ENCODE measurements around the gene POMC.

POMC gene

GRCh38 chr2:25201265-25201664 is 32.9 kb upstream of the POMC start:
- WGBS, 2 experiments (ENCODE audit: insufficient coverage in 2 of 2) = 70 to 77% methylated on average over 2 to 4 of the region's 6 CpGs
- no peaks in the 10 kb centered on the region for H3K9me3 ChIP-seq (ENCODE audit: control insufficient read depth, low read length)
- H3K36me3 ChIP-seq (ENCODE audit: control insufficient read depth, insufficient read depth, low read length) = no peaks in the 10 kb centered on the region
- H3K4me1 ChIP-seq (ENCODE audit: control insufficient read depth, insufficient read depth, low read length, poor library complexity, severe bottlenecking) = peaks cover 9% of the 10 kb centered on the region
- no peak overlapping the region for H3K4me3 ChIP-seq (ENCODE audit: extremely low read depth, insufficient read depth, low read length, poor library complexity, severe bottlenecking)
- no peak overlapping the region for H3K27ac ChIP-seq (ENCODE audit: low read depth, low read length, severe bottlenecking)

GRCh38 chr2:25198576-25198975 is 30.2 kb upstream of the POMC start:
- Histone ChIP-seq H3K4me3 (ENCODE audit: extremely low read depth, insufficient read depth, low read length, poor library complexity, severe bottlenecking) (no peak overlapping the region), H3K9me3 (ENCODE audit: control insufficient read depth, low read length) (no peaks in the 10 kb centered on the region), H3K4me1 (ENCODE audit: control insufficient read depth, insufficient read depth, low read length, poor library complexity, severe bottlenecking) (peaks cover 9% of the 10 kb centered on the region), H3K36me3 (ENCODE audit: control insufficient read depth, insufficient read depth, low read length) (no peaks in the 10 kb centered on the region), H3K27ac (ENCODE audit: low read depth, low read length, severe bottlenecking) (no peak overlapping the region)
- 80% methylated on average over 1 of the region's 5 CpGs; no CpG with 5 or more reads in 1 of the 2 experiments for WGBS, 2 experiments (ENCODE audit: insufficient coverage in 2 of 2)

DNA sequence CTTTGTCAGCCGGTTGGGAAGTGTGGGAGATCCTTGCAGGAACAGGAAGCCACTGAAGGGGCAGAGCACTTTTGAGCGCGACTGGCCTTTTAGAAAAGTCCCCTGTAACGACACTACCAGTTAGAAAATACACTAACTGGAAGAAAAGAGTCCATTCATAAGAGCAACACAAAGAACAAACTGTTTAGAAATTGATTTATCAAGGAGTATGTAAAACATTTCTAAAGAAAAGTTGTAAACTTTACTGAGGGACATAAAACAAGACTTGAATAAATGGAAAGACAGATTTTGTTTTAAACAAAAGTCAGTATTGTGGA is 29.8 kb upstream of the POMC start:
- H3K4me1 ChIP-seq (ENCODE audit: control insufficient read depth, insufficient read depth, low read length, poor library complexity, severe bottlenecking) = peaks cover 9% of the 10 kb centered on the region
- no peak overlapping the region for H3K4me3 ChIP-seq (ENCODE audit: extremely low read depth, insufficient read depth, low read length, poor library complexity, severe bottlenecking)
- H3K36me3 ChIP-seq (ENCODE audit: control insufficient read depth, insufficient read depth, low read length) = no peaks in the 10 kb centered on the region
- WGBS, 2 experiments (ENCODE audit: insufficient coverage in 2 of 2) = 14 to 50% methylated on average over 1 of the region's 4 CpGs
- H3K9me3 ChIP-seq (ENCODE audit: control insufficient read depth, low read length) = no peaks in the 10 kb centered on the region
- H3K27ac ChIP-seq (ENCODE audit: low read depth, low read length, severe bottlenecking) = peak overlapping the region; percentile 52

- peak overlapping the region; percentile 52 for H3K27ac ChIP-seq (ENCODE audit: low read depth, low read length, severe bottlenecking)
- H3K4me3 ChIP-seq (ENCODE audit: extremely low read depth, insufficient read depth, low read length, poor library complexity, severe bottlenecking) = no peak overlapping the region
- H3K36me3 ChIP-seq (ENCODE audit: control insufficient read depth, insufficient read depth, low read length) = no peaks in the 10 kb centered on the region
- H3K9me3 ChIP-seq (ENCODE audit: control insufficient read depth, low read length) = no peaks in the 10 kb centered on the region
- peaks cover 9% of the 10 kb centered on the region for H3K4me1 ChIP-seq (ENCODE audit: control insufficient read depth, insufficient read depth, low read length, poor library complexity, severe bottlenecking)
- 80 to 85% methylated on average over 9 to 12 of the region's 12 CpGs for WGBS, 2 experiments (ENCODE audit: insufficient coverage in 2 of 2)
Measured at GRCh38 chr2:25197336-25198208, 29.2 kb upstream of the POMC start.

DNA sequence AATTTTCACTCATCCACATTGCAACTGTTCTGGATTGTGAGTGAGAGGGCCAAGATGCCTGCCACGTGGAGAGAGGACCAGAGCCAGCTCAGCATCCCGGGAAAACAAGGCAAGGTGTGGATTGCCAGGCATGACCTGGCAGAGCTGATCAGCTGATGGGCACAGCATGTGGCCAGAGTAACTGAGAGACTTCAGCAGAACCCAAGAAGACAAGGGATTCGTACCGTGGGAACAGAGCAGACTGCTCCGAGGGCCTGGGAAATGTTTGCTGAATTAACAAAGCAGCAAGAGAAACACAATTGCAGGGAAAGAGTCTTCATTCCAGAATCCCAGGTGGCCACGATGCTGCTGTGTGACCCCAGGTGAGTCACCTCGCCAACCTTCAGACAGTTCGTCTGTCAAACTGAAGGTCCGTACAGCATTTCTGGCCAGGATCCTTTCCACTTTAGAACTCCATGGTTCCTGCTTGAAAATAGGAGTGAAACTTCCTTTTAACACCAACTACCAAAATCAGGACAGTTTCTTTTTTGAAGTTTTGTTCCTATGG is 26.3 kb upstream of the POMC start:
- no peak overlapping the region for H3K27ac ChIP-seq (ENCODE audit: low read depth, low read length, severe bottlenecking)

GRCh38 chr2:25190536-25190935 is 22.2 kb upstream of the POMC start:
- Histone ChIP-seq H3K4me3 (ENCODE audit: extremely low read depth, insufficient read depth, low read length, poor library complexity, severe bottlenecking) (no peak overlapping the region), H3K36me3 (ENCODE audit: control insufficient read depth, insufficient read depth, low read length) (no peaks in the 10 kb centered on the region), H3K4me1 (ENCODE audit: control insufficient read depth, insufficient read depth, low read length, poor library complexity, severe bottlenecking) (peaks cover 4% of the 10 kb centered on the region), H3K27ac (ENCODE audit: low read depth, low read length, severe bottlenecking) (no peak overlapping the region), H3K9me3 (ENCODE audit: control insufficient read depth, low read length) (no peaks in the 10 kb centered on the region)
- 100% methylated on average over 1 of the region's 5 CpGs; no CpG with 5 or more reads in 1 of the 2 experiments for WGBS, 2 experiments (ENCODE audit: insufficient coverage in 2 of 2)

More for the DNA sequence above, 26.3 kb upstream of the POMC start:
- H3K4me1 ChIP-seq (ENCODE audit: control insufficient read depth, insufficient read depth, low read length, poor library complexity, severe bottlenecking) = peaks cover 13% of the 10 kb centered on the region
- no peaks in the 10 kb centered on the region for H3K36me3 ChIP-seq (ENCODE audit: control insufficient read depth, insufficient read depth, low read length)
- 79 to 84% methylated on average over 7 to 9 of the region's 9 CpGs for WGBS, 2 experiments (ENCODE audit: insufficient coverage in 2 of 2)
- no peaks in the 10 kb centered on the region for H3K9me3 ChIP-seq (ENCODE audit: control insufficient read depth, low read length)
- H3K4me3 ChIP-seq (ENCODE audit: extremely low read depth, insufficient read depth, low read length, poor library complexity, severe bottlenecking) = no peak overlapping the region

- Histone ChIP-seq H3K4me3 (ENCODE audit: extremely low read depth, insufficient read depth, low read length, poor library complexity, severe bottlenecking) (no peak overlapping the region), H3K4me1 (ENCODE audit: control insufficient read depth, insufficient read depth, low read length, poor library complexity, severe bottlenecking) (peaks cover 4% of the 10 kb centered on the region), H3K27ac (ENCODE audit: low read depth, low read length, severe bottlenecking) (no peak overlapping the region), H3K9me3 (ENCODE audit: control insufficient read depth, low read length) (no peaks in the 10 kb centered on the region), H3K36me3 (ENCODE audit: control insufficient read depth, insufficient read depth, low read length) (no peaks in the 10 kb centered on the region)
- WGBS, 2 experiments (ENCODE audit: insufficient coverage in 2 of 2) = no CpG with 5 or more reads among the region's 4 CpGs
Measured at GRCh38 chr2:25188405-25188804, 20.0 kb upstream of the POMC start.

- H3K36me3 ChIP-seq (ENCODE audit: control insufficient read depth, insufficient read depth, low read length) = no peaks in the 10 kb centered on the region
- peaks cover 4% of the 10 kb centered on the region for H3K4me1 ChIP-seq (ENCODE audit: control insufficient read depth, insufficient read depth, low read length, poor library complexity, severe bottlenecking)
- H3K9me3 ChIP-seq (ENCODE audit: control insufficient read depth, low read length) = no peaks in the 10 kb centered on the region
- no peak overlapping the region for H3K4me3 ChIP-seq (ENCODE audit: extremely low read depth, insufficient read depth, low read length, poor library complexity, severe bottlenecking)
- no peak overlapping the region for H3K27ac ChIP-seq (ENCODE audit: low read depth, low read length, severe bottlenecking)
- 85 to 86% methylated on average over 11 of the region's 11 CpGs for whole genome bisulfite sequencing, 2 experiments (ENCODE audit: insufficient coverage in 2 of 2)
Measured at GRCh38 chr2:25187729-25188350, 19.5 kb upstream of the POMC start.

DNA sequence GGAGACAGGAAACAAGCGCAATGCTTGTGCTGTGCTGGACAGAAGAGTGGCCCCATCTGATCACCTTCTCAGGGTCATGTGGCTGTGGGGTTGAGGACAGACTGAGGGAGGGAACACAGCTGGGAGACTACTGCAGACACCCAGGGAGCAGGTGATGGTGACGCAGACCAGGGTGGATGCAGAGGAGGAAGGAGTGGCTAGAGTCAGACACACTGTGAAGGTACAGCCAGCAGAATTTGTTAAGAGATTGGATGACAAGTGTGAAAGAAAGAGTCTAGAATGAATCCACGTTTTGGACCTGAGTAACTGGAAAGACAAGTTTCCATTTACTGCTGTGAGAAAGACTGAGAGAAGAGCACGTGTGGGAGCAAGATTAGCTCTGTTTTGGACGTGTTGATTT is 15.9 kb upstream of the POMC start:
- Histone ChIP-seq H3K4me1 (ENCODE audit: control insufficient read depth, insufficient read depth, low read length, poor library complexity, severe bottlenecking) (no peaks in the 10 kb centered on the region), H3K36me3 (ENCODE audit: control insufficient read depth, insufficient read depth, low read length) (no peaks in the 10 kb centered on the region), H3K27ac (ENCODE audit: low read depth, low read length, severe bottlenecking) (no peak overlapping the region), H3K4me3 (ENCODE audit: extremely low read depth, insufficient read depth, low read length, poor library complexity, severe bottlenecking) (no peak overlapping the region), H3K9me3 (ENCODE audit: control insufficient read depth, low read length) (peaks cover 9% of the 10 kb centered on the region)
- 81 to 85% methylated on average over 5 of the region's 5 CpGs for WGBS, 2 experiments (ENCODE audit: insufficient coverage in 2 of 2)

GRCh38 chr2:25178976-25179375 is 10.6 kb upstream of the POMC start:
- no peaks in the 10 kb centered on the region for H3K36me3 ChIP-seq (ENCODE audit: control insufficient read depth, insufficient read depth, low read length)
- 92 to 94% methylated on average over 5 to 8 of the region's 10 CpGs for WGBS, 2 experiments (ENCODE audit: insufficient coverage in 2 of 2)
- no peak overlapping the region for H3K4me3 ChIP-seq (ENCODE audit: extremely low read depth, insufficient read depth, low read length, poor library complexity, severe bottlenecking)
- H3K27ac ChIP-seq (ENCODE audit: low read depth, low read length, severe bottlenecking) = no peak overlapping the region
- H3K4me1 ChIP-seq (ENCODE audit: control insufficient read depth, insufficient read depth, low read length, poor library complexity, severe bottlenecking) = peaks cover 4% of the 10 kb centered on the region
- H3K9me3 ChIP-seq (ENCODE audit: control insufficient read depth, low read length) = peaks cover 9% of the 10 kb centered on the region

- Histone ChIP-seq H3K4me1 (ENCODE audit: control insufficient read depth, insufficient read depth, low read length, poor library complexity, severe bottlenecking) (peaks cover 4% of the 10 kb centered on the region), H3K36me3 (ENCODE audit: control insufficient read depth, insufficient read depth, low read length) (no peaks in the 10 kb centered on the region), H3K9me3 (ENCODE audit: control insufficient read depth, low read length) (peaks cover 6% of the 10 kb centered on the region), H3K27ac (ENCODE audit: low read depth, low read length, severe bottlenecking) (no peak overlapping the region), H3K4me3 (ENCODE audit: extremely low read depth, insufficient read depth, low read length, poor library complexity, severe bottlenecking) (no peak overlapping the region)
- WGBS, 2 experiments (ENCODE audit: insufficient coverage in 2 of 2) = 88 to 92% methylated on average over 1 to 8 of the region's 8 CpGs
Measured at GRCh38 chr2:25177211-25177611, 8.8 kb upstream of the POMC start.

Measured in mesodermal cell (in vitro differentiated cells).